ENCODE data around the gene DNAAF5. TPM values are rescaled to one million over a fixed set of nuclear protein-coding genes. Genes with fewer than 3 reads are reported as not detected.
A peak's percentile ranks its signal among the peaks of the same experiment; 100 is the strongest.

The DNAAF5 gene
- total and polyA plus RNA-seq, 2 donors: 8.3 to 9.2 TPM

DNA sequence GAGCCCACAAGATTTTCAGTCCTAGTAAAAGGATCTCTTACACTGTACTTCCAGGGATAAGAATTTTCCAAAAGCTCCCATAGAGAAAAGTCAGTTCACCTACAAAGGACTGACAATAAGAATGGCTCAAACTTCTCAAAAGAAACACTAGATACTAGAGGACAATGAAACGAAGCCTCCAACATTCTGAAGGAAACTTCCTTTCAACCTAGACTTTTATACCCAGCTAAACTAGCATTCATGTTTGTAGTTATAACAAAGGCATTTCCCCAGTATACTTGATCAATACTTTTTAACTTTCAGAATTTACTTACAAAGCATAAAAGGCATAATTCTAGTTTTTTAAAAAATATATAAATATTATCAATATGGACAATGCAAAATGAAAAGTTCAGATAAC, 41.0 kb upstream of the DNAAF5 start:
- Histone ChIP-seq H3K36me3 (ENCODE audit: control insufficient read depth in 2 of 2, insufficient read depth in 2 of 2, low read length in 1 of 2) (peaks cover 0 to 3% of the 10 kb centered on the region in 2 donors), H3K9me3 (ENCODE audit: control insufficient read depth in 2 of 2, insufficient read depth in 1 of 2, low read length in 1 of 2) (peaks cover 8 to 54% of the 10 kb centered on the region in 2 donors), H3K27ac (ENCODE audit: low read depth in 1 of 2, low read length in 1 of 2) (no peak overlapping the region), H3K27me3 (ENCODE audit: control insufficient read depth in 2 of 2, insufficient read depth in 1 of 2, low read length in 1 of 2) (no peaks in the 10 kb centered on the region), H3K4me1 (ENCODE audit: control insufficient read depth in 2 of 2, insufficient read depth in 2 of 2, low read length in 2 of 2) (no peaks in the 10 kb centered on the region), H3K4me3 (ENCODE audit: low read length in 2 of 2) (no peak overlapping the region)
- peak in 1 of 9 donors; percentile 9 for DNase-seq (ENCODE audit: low read depth in 6 of 9, low spot score in 9 of 9)
- 100% methylated on average over 1 of the region's 1 CpG for WGBS

DNA sequence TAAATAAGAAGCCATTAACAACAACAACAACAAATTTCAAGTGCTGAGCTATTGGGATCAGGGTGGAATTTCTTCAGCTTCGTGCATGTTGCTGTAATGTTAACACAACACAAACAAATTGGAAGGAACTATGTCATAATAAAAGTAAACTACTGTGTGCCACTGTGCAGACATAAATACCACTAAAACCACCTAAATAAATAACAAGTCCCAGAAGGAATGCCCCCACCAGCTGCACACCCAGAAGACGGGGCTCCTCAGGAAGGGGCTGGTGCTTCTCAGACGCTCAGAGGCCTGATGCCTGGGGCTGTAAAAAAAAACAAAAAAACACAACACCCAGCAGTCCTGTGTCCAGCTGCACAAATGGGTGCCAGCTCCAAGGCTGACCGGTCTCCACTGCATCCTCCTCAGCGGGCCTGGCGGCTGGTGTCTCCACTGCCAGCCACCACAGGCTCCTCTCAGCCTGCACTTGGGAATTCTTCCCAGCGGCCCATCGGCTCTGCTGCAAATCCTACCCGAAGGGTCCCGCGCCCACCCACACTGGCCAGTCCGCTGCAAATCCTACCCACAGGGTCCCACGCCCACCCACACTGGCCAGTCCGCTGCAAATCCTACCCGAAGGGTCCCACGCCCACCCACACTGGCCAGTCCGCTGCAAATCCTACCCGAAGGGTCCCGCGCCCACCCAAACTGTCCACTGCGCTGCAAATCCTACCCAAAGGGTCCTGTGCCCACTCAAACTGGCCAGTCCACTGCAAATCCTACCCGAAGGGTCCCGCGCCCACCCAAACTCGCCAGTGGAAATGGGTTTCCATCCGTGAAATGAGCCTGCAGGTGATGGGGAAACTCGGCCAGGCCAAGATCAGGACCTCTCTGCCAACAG, 35.8 kb upstream of the DNAAF5 start:
- peaks cover 5 to 57% of the 10 kb centered on the region in 2 donors for H3K9me3 ChIP-seq (ENCODE audit: control insufficient read depth in 2 of 2, insufficient read depth in 1 of 2, low read length in 1 of 2)
- H3K36me3 ChIP-seq (ENCODE audit: control insufficient read depth in 2 of 2, insufficient read depth in 2 of 2, low read length in 1 of 2): no peaks in the 10 kb centered on the region
- no peaks in the 10 kb centered on the region for H3K4me1 ChIP-seq (ENCODE audit: control insufficient read depth in 2 of 2, insufficient read depth in 2 of 2, low read length in 2 of 2)
- 99% methylated on average over 27 of the region's 27 CpGs for WGBS
- no peaks in the 10 kb centered on the region for H3K27me3 ChIP-seq (ENCODE audit: control insufficient read depth in 2 of 2, insufficient read depth in 1 of 2, low read length in 1 of 2)
- no peak for DNase-seq (ENCODE audit: low read depth in 6 of 9, low spot score in 9 of 9)
- H3K4me3 ChIP-seq (ENCODE audit: low read length in 2 of 2): no peak overlapping the region
- no peak overlapping the region for H3K27ac ChIP-seq (ENCODE audit: low read depth in 1 of 2, low read length in 1 of 2)

DNA sequence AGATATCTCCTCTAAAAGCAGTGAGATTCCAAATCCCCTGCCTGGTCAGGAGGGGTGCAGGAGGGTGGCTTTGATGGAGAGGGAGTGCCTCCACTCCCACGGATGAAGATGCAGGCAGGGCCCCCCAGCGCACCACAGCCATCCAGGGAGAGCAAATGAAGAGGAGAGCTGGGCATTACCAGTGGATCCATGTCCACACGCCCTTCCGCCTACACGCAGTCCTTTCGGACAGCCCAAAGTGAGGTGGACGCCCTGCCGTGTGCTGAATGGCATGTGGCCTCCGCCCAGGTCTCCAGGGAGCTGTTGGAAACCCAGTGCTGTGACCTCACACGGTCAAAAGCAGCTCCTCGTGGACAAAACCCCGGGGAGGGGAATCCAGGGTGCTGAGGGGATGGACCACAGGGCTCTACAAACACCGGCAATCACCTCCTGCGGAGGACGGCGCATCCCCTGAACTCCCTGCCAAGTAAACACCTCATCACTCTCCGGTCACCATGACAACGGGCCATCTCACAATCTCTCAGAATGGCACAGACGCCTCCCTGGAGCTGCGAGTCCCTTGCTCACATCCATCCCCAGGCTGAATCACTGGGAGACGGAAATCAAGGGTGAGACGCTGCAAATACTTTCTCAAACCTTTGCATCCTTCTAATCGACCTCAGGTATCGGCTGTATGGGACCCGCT, 35.0 kb upstream of the DNAAF5 start:
- Histone ChIP-seq H3K27ac (ENCODE audit: low read depth in 1 of 2, low read length in 1 of 2) (no peak overlapping the region), H3K9me3 (ENCODE audit: control insufficient read depth in 2 of 2, insufficient read depth in 1 of 2, low read length in 1 of 2) (peaks cover 5 to 54% of the 10 kb centered on the region in 2 donors), H3K27me3 (ENCODE audit: control insufficient read depth in 2 of 2, insufficient read depth in 1 of 2, low read length in 1 of 2) (no peaks in the 10 kb centered on the region), H3K36me3 (ENCODE audit: control insufficient read depth in 2 of 2, insufficient read depth in 2 of 2, low read length in 1 of 2) (no peaks in the 10 kb centered on the region), H3K4me3 (ENCODE audit: low read length in 2 of 2) (no peak overlapping the region), H3K4me1 (ENCODE audit: control insufficient read depth in 2 of 2, insufficient read depth in 2 of 2, low read length in 2 of 2) (no peaks in the 10 kb centered on the region)
- DNase-seq (ENCODE audit: low read depth in 6 of 9, low spot score in 9 of 9): no peak
- WGBS: 98% methylated on average over 25 of the region's 25 CpGs

DNA sequence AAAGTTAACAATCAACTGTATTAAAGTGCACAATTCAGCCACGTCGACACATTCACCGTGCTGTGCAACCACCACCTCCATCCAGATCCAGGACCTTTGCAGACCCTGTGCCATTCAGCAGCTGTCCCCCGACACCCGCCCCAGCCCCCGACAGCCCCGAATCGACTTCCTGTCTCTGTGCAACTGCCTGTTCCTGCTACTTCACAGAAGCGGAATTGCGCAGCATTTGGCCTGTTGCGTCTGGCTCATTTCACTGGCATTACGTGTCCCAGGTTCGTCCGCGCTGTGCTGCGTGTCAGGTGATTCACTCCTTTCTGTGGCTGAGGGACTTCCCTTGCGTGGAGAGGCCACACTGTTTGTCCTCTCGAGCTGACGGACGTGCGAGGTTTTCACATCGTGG, 33.2 kb upstream of the DNAAF5 start:
- no peak overlapping the region for H3K4me3 ChIP-seq (ENCODE audit: low read length in 2 of 2)
- H3K4me1 ChIP-seq (ENCODE audit: control insufficient read depth in 2 of 2, insufficient read depth in 2 of 2, low read length in 2 of 2): no peaks in the 10 kb centered on the region
- H3K36me3 ChIP-seq (ENCODE audit: control insufficient read depth in 2 of 2, insufficient read depth in 2 of 2, low read length in 1 of 2): peaks cover 0 to under 1% of the 10 kb centered on the region in 2 donors
- no peak for DNase-seq (ENCODE audit: low read depth in 6 of 9, low spot score in 9 of 9)
- no peak overlapping the region for H3K27ac ChIP-seq (ENCODE audit: low read depth in 1 of 2, low read length in 1 of 2)
- no peaks in the 10 kb centered on the region for H3K27me3 ChIP-seq (ENCODE audit: control insufficient read depth in 2 of 2, insufficient read depth in 1 of 2, low read length in 1 of 2)
- 96% methylated on average over 22 of the region's 22 CpGs for WGBS
- H3K9me3 ChIP-seq (ENCODE audit: control insufficient read depth in 2 of 2, insufficient read depth in 1 of 2, low read length in 1 of 2): peaks cover 5 to 50% of the 10 kb centered on the region in 2 donors

DNA sequence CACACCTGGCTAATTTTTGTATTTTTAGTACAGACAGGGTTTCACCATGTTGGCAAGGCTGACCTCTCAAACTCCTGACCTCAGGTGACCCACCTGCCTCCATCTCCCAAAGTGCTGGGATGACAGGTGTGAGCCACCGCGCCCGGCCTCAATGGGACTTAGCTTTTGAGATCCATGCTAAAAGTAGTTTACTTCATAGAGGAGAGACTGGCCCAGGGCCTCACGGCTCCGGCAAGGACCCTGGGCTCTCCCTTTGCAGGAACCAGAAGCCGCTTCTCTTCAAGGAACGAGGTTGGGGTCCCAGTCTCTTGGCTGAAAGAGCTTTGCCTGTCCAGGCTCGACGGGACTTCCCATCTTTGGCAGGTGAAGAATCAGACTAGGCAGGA, 30.1 kb upstream of the DNAAF5 start:
- Histone ChIP-seq H3K27me3 (ENCODE audit: control insufficient read depth in 2 of 2, insufficient read depth in 1 of 2, low read length in 1 of 2) (no peaks in the 10 kb centered on the region), H3K9me3 (ENCODE audit: control insufficient read depth in 2 of 2, insufficient read depth in 1 of 2, low read length in 1 of 2) (peaks cover 0 to 29% of the 10 kb centered on the region in 2 donors), H3K27ac (ENCODE audit: low read depth in 1 of 2, low read length in 1 of 2) (no peak overlapping the region), H3K4me1 (ENCODE audit: control insufficient read depth in 2 of 2, insufficient read depth in 2 of 2, low read length in 2 of 2) (no peaks in the 10 kb centered on the region), H3K4me3 (ENCODE audit: low read length in 2 of 2) (no peak overlapping the region), H3K36me3 (ENCODE audit: control insufficient read depth in 2 of 2, insufficient read depth in 2 of 2, low read length in 1 of 2) (peaks cover 0 to 5% of the 10 kb centered on the region in 2 donors)
- DNase-seq (ENCODE audit: low read depth in 6 of 9, low spot score in 9 of 9): no peak
- WGBS: 96% methylated on average over 9 of the region's 9 CpGs

DNA sequence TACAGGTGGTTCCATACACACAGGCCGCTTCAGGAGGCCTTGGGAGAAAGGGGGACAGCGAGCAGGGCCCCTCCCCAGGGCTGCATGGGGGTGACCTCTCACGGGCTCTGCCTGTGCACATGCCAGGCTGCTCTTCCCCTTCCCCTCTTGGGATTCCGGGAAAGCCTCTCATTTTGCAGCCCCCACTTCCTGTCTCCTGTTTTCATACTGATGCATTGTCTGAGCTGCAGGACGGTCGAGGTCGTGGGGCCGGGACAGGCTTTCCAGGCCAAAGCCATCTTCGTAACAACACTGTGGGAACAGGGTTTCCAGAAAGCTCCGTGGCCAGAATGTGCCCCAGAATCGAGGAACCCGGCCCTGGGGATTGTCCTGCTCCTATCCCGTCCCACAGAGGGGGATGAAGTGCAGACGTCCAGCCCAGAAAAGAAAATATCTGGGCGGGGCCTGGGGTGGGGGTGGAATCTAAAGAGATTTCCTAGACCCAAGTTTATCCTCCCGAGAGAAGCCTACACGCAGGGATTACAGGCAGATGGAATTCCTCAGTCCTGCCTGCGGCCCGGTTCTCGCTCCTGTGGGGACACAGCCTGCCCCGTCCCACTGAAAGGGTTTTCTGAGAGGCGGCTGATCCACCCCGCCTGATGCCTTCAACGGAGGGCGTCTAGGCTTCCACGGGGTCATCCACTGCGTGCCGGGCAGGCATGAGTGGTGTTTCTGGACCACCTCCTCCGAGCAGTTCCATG, 29.5 kb upstream of the DNAAF5 start:
- H3K27ac ChIP-seq (ENCODE audit: low read depth in 1 of 2, low read length in 1 of 2): no peak overlapping the region
- DNase-seq (ENCODE audit: low read depth in 6 of 9, low spot score in 9 of 9): no peak
- no peak overlapping the region for H3K4me3 ChIP-seq (ENCODE audit: low read length in 2 of 2)
- H3K36me3 ChIP-seq (ENCODE audit: control insufficient read depth in 2 of 2, insufficient read depth in 2 of 2, low read length in 1 of 2): peaks cover 0 to 5% of the 10 kb centered on the region in 2 donors
- no peaks in the 10 kb centered on the region for H3K4me1 ChIP-seq (ENCODE audit: control insufficient read depth in 2 of 2, insufficient read depth in 2 of 2, low read length in 2 of 2)
- WGBS: 96% methylated on average over 29 of the region's 29 CpGs
- no peaks in the 10 kb centered on the region for H3K27me3 ChIP-seq (ENCODE audit: control insufficient read depth in 2 of 2, insufficient read depth in 1 of 2, low read length in 1 of 2)
- H3K9me3 ChIP-seq (ENCODE audit: control insufficient read depth in 2 of 2, insufficient read depth in 1 of 2, low read length in 1 of 2): peaks cover 0 to 24% of the 10 kb centered on the region in 2 donors

DNA sequence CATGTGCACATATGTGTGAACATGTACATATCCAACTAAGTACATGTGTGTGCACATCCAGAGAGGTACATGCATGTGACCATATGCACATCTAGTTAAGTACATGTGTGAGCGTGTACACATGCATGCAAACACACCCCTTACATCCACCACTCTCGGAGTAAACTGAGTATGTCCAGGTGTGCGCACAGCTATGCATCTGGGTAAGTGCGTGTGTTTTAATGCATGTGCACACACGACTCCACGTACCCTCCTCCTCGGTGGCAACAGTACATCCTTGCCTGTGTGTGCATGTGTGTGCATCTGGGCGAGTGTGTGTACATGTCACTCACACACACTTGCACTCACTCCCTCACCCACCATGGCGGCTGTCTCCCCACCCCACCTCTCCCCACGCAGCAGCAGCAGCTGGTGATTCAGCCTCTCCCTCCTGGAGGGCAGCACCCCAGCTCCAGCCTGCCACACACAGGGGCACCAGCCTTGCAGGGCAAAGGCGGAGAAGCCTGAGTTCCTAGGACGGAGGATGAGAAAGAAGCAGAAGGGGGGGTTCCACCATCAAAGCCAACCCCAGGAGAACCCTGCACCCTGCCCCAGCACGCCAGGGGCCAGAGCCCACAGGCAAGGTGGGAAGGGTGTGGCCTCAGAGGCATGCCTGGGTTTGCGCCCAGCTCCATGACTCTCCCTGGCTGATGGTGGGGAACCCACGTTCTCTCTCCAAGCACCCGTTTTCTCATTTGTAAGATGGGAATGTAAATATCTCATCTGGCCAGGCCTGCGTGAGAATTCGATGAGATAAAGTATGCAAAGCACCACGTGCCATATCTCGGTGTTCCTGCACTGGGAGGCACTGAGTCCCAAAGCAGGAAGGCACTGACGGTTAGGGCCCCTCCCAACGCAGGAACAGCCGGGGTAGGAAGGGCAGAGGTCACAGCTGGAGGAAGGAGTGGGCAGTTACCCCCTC, 27.7 kb upstream of the DNAAF5 start:
- no peak for DNase-seq (ENCODE audit: low read depth in 6 of 9, low spot score in 9 of 9)
- H3K27ac ChIP-seq (ENCODE audit: low read depth in 1 of 2, low read length in 1 of 2): no peak overlapping the region
- no peak overlapping the region for H3K4me3 ChIP-seq (ENCODE audit: low read length in 2 of 2)
- peaks cover 0 to 5% of the 10 kb centered on the region in 2 donors for H3K36me3 ChIP-seq (ENCODE audit: control insufficient read depth in 2 of 2, insufficient read depth in 2 of 2, low read length in 1 of 2)
- H3K27me3 ChIP-seq (ENCODE audit: control insufficient read depth in 2 of 2, insufficient read depth in 1 of 2, low read length in 1 of 2): no peaks in the 10 kb centered on the region
- no peaks in the 10 kb centered on the region for H3K4me1 ChIP-seq (ENCODE audit: control insufficient read depth in 2 of 2, insufficient read depth in 2 of 2, low read length in 2 of 2)
- H3K9me3 ChIP-seq (ENCODE audit: control insufficient read depth in 2 of 2, insufficient read depth in 1 of 2, low read length in 1 of 2): peaks cover 1 to 12% of the 10 kb centered on the region in 2 donors
- 93% methylated on average over 23 of the region's 23 CpGs for WGBS

DNA sequence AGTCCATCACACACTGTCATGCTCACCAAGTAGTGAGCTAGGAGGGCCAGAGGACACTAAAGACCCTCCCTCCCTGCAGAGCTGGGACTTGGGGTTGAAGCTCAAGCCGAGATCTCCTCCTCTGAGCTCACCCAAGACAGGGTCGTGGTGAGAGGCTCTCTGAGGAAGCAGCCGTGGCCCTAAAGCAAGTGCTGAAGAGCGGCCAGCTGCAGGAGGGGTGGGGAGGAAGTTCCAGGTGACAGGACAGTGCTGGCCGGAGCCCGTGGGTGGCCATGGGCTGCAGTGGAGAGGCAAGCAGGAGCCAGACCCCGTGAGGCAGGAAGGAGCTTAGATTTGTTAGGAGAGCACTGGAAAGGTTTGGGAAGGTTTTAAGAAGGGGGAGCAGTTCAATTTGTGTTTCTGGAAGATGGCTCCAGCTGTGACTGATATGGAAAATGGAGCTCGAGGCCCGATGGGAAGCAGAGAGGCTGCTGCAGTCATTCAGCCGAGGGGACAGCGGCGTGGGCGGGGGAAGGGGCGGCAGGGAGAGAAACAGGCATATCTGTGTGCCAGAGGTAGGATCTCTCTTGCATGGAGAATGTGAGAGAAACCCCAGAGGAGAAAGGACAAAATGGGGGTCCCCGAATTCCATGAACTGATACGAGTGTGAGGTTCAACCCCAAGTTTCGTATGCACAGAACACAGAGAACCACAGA, 26.9 kb upstream of the DNAAF5 start:
- DNase-seq (ENCODE audit: low read depth in 6 of 9, low spot score in 9 of 9): no peak
- Histone ChIP-seq H3K4me1 (ENCODE audit: control insufficient read depth in 2 of 2, insufficient read depth in 2 of 2, low read length in 2 of 2) (no peaks in the 10 kb centered on the region), H3K27me3 (ENCODE audit: control insufficient read depth in 2 of 2, insufficient read depth in 1 of 2, low read length in 1 of 2) (no peaks in the 10 kb centered on the region), H3K9me3 (ENCODE audit: control insufficient read depth in 2 of 2, insufficient read depth in 1 of 2, low read length in 1 of 2) (peaks cover 1 to 5% of the 10 kb centered on the region in 2 donors), H3K4me3 (ENCODE audit: low read length in 2 of 2) (no peak overlapping the region), H3K27ac (ENCODE audit: low read depth in 1 of 2, low read length in 1 of 2) (no peak overlapping the region), H3K36me3 (ENCODE audit: control insufficient read depth in 2 of 2, insufficient read depth in 2 of 2, low read length in 1 of 2) (peaks cover 0 to 5% of the 10 kb centered on the region in 2 donors)
- WGBS: 95% methylated on average over 17 of the region's 17 CpGs
